ENCODE data around the gene PDXP.
"Not testable (repeated sequence)": the region's sequence is repeated elsewhere in the genome, so short reads cannot be mapped to it uniquely, and the experiment has no call there.

Gene PDXP

GRCh38 chr22:37647317-37647716 is 11.2 kb upstream of the PDXP start:
- in situ Hi-C loops (cut with HindIII; ENCODE audit: low sequenced_read_pairs), result no loop called here
- no peak for DNase-seq (ENCODE audit: low read depth)
- H3K4me3 ChIP-seq (ENCODE audit: low read depth, low read length), result no peak overlapping the region
- no peak for TF ChIP-seq CTCF (IDR thresholded peaks at IDR 0.05; ENCODE audit: low read depth, low read length, missing control alignments)

- H3K4me3 ChIP-seq (ENCODE audit: low read depth, low read length), result no peak overlapping the region
- in situ Hi-C loops (cut with HindIII; ENCODE audit: low sequenced_read_pairs), result no loop called here
- no peak for TF ChIP-seq CTCF (IDR thresholded peaks at IDR 0.05; ENCODE audit: low read depth, low read length, missing control alignments)
- DNase-seq (ENCODE audit: low read depth), result peak; percentile 53
Measured at GRCh38 chr22:37647928-37648327, 10.6 kb upstream of the PDXP start.

GRCh38 chr22:37650463-37651136 is 7.9 kb upstream of the PDXP start:
- no peak for TF ChIP-seq CTCF (IDR thresholded peaks at IDR 0.05; ENCODE audit: low read depth, low read length, missing control alignments)
- no peak for DNase-seq (ENCODE audit: low read depth)
- in situ Hi-C loops (cut with HindIII; ENCODE audit: low sequenced_read_pairs), result no loop called here
- H3K4me3 ChIP-seq (ENCODE audit: low read depth, low read length), result no peak overlapping the region

GRCh38 chr22:37654563-37655251 is 3.8 kb upstream of the PDXP start:
- H3K4me3 ChIP-seq (ENCODE audit: low read depth, low read length), result no peak overlapping the region
- in situ Hi-C loops (cut with HindIII; ENCODE audit: low sequenced_read_pairs), result no loop called here
- DNase-seq (ENCODE audit: low read depth), result no peak
- TF ChIP-seq CTCF (IDR thresholded peaks at IDR 0.05; ENCODE audit: low read depth, low read length, missing control alignments), result no peak

- DNase-seq (ENCODE audit: low read depth), result no peak
- in situ Hi-C loops (cut with HindIII; ENCODE audit: low sequenced_read_pairs), result no loop called here
- no peak for TF ChIP-seq CTCF (IDR thresholded peaks at IDR 0.05; ENCODE audit: low read depth, low read length, missing control alignments)
- no peak overlapping the region for H3K4me3 ChIP-seq (ENCODE audit: low read depth, low read length)
Measured at GRCh38 chr22:37655252-37655563, 3.3 kb upstream of the PDXP start.

- in situ Hi-C loops (cut with HindIII; ENCODE audit: low sequenced_read_pairs); DNase-seq (ENCODE audit: low read depth); H3K4me3 ChIP-seq (ENCODE audit: low read depth, low read length): not testable (repeated sequence)
Measured at GRCh38 chr22:37656583-37656982, 1.9 kb upstream of the PDXP start.

GRCh38 chr22:37657590-37658132 is 862 bp upstream of the PDXP start:
- in situ Hi-C loops (cut with HindIII; ENCODE audit: low sequenced_read_pairs), result no loop called here
- DNase-seq (ENCODE audit: low read depth), result no peak
- peak overlapping the region; percentile 61 for H3K4me3 ChIP-seq (ENCODE audit: low read depth, low read length)
- TF ChIP-seq CTCF (IDR thresholded peaks at IDR 0.05; ENCODE audit: low read depth, low read length, missing control alignments), result no peak

All from astrocyte of the cerebellum (primary cell).